NCI-H345 (cell line): ENCODE results near the gene NCOR2.
A peak's percentile ranks its signal among the peaks of the same experiment; 100 is the strongest.

ENCODE experiments used
- DNase-seq: peaks from one replicate; lab custom pipeline; 2025; lab: John Stamatoyannopoulos, UW

NCOR2 gene

GRCh38 chr12:124559182-124560017, 8.0 kb downstream of the NCOR2 start:
- DNase-seq, result no peak

DNA sequence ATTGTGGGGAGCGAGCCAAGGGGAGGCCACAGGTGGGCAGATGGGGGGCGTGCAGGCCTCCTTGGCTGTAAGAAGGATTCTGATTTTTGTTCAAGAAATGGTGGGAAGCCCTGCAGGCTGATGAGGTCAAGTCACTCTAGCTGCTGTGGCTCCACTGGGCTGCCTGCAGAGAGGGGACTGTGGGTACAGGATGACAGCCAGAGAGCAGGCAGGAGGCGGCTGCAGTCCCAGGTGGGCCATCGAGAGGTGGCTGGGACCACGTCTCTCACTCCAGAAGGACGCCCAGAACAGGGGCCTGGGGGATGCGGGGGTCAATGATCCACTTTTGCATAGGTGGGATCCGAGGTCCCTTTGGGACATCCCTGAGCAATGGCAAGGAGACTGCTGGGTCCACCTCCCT, 9.1 kb downstream of the NCOR2 start:
- DNase-seq, result no peak

DNA sequence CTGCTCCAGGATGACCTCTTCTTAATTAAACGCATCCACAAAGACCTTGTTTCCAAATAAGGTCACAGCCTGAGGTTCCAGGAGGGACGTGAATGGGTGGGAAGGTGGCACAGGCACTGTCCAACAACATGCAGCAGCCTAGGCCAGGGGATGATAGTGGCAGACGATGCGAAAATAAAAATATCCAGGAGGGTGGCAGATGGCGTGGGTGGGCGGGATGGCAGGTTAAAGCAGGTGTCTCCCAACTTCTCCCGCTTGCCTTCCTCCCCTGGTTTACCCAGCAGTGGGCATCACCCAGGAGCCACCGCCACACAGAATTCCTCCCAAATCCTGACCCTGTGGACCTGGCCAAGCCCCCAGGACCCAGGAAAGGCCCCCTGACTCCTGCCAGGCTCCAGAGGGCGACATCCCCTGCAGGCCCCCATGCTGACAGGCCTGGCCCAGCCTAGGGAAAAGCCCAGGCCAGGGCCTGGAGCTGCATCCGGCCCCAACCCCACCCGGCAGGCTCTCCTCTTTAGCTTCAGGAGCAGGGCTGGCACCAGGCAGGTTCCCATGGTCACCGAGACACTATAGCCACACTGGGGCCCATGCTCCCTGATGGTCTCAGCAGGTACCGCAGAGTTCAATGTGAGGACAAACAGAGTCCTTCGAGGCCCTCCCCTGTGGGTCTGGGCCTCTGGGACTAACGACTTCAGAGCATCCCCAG, 9.7 kb downstream of the NCOR2 start:
- DNase-seq, result peak; percentile 63

DNA sequence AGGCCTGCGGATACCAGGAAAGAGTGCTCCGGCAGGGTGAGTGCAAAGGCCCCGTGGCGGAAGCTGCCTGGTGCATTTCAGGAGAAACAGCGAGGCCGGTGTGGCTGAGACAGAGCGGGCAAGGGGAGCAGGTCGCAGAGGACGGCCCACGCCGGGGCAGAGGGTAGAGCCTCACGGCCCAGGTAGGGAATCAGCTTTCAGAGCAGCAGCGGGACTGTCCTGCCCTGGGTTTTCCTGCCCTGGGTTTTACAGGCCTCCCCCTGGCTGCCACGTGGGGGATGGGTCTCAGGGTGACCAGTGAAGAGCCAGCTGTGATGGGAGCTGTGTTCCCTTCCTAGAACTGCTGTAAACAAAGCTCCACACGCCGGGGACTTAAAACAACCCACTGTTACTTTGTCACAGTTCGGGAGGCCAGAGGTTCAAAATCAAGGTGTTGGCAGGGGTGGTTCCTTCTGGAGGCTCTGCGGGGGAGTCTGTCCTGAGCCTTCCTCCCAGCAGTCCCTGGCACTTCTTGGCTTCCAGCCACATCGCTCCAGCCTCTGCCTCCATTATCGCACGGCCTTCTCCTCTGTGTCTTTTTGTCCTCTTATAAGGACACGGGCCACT, 10.4 kb downstream of the NCOR2 start:
- DNase-seq, result no peak

DNA sequence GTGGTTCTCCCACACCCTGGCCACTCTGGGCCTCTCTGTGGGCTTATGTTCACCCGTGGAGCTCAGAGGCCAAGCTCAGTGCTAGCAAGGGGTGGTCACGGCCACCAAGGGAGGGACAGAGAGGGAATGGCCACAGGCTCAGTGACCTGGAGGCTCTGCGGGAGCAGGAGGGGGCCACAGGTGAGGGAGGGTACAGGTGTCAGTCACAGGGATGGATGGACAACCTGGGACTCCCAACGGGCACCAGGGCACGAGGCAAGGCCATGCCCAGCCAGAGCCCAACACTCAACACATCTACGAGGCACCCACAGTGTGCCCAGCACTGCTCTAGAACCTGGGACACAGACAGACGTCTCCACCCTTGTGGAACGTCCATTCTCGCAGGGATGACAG, 11.3 kb downstream of the NCOR2 start:
- DNase-seq, result no peak

DNA sequence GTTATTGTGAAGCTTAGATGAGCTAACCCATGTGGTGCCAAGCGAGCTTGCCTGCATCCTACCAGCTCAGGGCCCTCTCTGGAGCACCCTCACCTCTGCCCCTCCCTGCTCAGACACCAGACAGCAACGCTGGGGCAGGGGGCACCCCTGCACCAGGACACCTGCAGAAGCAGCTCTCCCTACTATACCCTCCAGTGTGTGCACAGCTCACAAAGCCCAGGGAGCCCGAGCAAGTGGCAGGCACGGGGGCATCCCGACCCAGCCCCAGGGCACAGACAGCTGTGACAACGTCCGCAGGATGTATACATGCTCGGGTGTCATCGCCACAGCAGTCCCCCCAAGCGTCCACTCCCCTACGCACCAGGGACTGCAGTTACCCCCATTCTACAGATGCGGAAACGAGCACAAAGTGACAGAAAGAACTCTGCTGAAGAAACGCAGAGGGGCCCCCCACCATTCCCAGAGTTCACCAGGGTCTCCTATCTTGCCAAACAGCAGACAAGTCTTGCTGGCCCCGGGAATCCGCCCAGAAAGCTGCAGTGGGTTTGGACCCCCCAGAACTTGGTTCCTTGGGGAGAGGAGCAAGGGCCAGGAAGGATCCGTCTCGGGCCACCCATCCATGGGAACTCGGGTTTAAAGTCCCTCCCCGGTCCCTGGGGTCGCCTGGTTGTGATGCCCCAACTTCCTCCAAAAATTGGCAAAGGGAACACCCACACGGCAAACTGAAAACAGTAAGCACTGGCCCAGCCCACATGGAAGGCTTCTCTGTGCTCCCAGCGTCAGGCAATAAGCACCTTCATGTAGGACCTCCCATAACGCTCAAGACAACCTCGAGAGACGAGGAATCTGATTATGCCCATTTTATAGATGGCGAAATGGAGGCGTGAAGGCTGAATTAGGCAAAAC, 12.0 kb downstream of the NCOR2 start:
- no peak for DNase-seq

DNA sequence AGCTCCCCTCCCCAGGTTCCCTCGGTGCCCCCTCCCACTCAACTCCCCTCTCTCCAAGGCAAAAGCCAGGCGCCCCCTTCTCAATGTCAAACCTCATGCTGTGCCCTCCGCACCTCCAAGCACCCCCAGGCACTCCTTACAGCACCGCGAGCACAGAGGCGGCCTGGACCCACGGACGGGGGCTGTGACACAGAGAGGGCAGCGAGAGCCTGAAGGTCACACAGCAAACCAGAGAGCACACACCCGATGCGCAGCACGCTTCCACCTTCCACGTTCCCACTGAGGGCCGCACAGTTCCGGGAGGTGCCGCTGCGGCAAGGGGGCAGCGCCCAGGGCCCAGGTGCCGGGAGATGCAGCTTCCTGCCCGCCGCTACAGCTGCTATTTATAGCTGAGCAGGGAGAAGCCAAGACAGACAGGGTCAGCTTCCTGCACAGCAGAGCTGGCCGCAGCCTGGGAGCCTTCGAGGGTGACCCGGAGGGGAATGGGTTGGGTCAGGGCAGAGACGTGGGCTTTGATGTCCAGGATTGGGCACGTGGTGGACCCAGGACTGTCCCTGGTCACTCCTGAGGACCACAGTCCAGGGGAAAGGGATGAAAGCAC, 12.9 kb downstream of the NCOR2 start:
- no peak for DNase-seq

GRCh38 chr12:124553862-124554428, 13.5 kb downstream of the NCOR2 start:
- DNase-seq, result no peak

DNA sequence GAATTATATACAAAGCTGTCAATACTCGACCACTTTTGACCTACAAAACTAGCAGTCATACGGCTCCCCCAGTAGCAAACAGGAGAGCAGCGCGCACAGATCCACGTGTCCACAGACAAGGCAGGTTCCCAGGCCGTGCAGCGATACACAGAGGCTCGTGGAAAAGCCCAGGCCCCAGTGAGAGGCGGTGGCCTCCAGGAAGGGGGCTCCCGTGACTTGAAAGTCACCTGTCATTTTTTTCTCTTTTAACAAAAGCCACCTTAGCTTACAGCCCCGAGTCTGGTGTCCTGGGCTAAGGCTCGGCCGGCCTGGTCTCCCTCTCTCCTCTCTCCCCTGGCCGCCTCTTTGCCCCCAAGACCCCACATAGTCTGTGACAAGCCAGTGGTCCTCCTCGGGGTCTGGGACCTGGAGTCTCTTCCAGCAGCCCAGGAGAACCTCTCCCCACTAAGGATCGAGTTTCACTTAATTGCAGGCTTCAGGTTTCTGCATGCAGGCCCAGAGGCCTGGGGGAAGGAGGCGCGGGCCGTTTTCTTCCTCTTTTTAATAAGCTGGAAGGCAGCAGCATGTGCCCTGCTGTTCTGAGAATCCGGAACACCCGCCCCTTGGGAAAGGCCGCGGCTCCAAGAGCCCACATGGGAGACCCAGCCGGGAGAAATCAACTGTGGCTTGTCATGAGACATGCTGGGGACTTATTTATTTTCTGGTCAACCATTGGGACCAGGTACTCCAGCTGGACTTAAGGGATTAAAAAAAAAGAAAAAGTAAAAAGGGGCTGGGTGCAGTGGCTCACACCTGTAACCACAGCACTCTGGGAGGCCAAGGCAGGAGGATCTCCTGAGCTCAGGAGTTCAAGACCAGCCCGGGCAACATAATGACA, 15.9 kb downstream of the NCOR2 start:
- DNase-seq, result peak; percentile 63

DNA sequence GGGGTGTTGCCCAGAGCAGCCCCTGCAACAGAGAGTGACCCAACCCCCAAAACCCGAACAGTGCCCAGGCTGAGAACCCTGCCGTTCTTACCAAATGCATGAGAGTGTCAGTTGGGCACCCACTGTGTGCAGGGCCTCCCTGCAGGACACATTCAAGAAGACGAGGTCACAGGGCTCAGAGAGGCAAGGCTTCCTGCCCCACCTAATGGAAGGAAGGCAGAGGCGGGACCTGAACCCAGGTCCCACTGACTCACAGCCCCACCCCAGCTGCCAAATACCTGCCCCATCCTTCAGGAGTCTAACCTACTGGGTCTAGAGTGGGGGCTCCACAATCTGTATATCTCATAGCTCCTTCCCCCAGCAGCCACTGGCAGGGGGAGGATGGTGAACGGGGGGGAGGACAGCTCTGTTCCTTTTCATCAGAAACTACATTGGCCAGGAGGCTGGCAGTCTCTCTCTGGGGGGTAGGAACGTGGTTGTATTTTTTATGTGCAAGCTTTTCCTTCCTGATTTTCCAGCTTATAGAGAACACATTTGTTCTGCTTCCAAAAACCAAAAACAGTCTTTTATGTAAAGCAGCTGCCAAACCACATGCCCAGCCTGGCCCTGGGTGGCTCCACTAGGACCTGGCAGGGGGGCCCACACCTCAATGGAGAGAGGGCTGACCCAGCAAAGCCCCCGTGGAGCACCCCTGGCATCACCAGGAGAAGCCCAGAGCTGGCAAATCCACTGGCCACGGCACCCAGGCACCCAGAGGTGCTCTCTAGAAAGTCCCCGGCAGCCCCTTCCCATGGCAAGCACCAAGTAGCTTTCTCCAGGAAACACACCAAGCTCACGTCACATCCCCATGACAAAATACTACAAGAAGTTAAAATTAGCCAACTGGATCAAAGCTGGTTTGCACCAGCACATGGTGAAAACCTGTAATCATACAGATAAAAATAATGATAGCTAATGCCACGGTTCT, 17.0 kb downstream of the NCOR2 start:
- no peak for DNase-seq

DNA sequence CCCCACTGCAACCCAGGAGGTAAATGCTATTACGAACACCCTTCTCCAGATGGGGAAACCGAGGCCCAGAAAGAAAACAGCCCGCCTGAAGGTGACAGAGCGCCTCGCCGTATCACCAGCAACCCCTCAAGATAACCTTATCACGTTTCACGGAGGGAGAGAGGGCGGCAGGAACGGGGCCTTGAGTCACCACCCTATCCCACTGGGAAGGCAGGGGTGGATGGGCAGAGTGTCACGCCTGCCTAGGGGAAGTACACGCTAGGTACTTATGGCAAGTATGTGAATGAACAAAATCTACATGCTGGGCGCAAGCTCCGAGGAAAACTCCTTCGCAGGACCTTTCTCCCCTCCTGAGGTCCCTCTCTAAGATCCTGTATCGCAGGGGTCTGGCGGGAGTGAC, 17.8 kb downstream of the NCOR2 start:
- DNase-seq, result no peak

GRCh38 chr12:124548854-124549378, 18.5 kb downstream of the NCOR2 start:
- DNase-seq, result no peak

- no peak for DNase-seq
Observed at GRCh38 chr12:124547626-124548025, 19.8 kb downstream of the NCOR2 start.

GRCh38 chr12:124545508-124546418, 21.6 kb downstream of the NCOR2 start:
- DNase-seq, result no peak

- no peak for DNase-seq
Observed at GRCh38 chr12:124544983-124545382, 22.4 kb downstream of the NCOR2 start.

DNA sequence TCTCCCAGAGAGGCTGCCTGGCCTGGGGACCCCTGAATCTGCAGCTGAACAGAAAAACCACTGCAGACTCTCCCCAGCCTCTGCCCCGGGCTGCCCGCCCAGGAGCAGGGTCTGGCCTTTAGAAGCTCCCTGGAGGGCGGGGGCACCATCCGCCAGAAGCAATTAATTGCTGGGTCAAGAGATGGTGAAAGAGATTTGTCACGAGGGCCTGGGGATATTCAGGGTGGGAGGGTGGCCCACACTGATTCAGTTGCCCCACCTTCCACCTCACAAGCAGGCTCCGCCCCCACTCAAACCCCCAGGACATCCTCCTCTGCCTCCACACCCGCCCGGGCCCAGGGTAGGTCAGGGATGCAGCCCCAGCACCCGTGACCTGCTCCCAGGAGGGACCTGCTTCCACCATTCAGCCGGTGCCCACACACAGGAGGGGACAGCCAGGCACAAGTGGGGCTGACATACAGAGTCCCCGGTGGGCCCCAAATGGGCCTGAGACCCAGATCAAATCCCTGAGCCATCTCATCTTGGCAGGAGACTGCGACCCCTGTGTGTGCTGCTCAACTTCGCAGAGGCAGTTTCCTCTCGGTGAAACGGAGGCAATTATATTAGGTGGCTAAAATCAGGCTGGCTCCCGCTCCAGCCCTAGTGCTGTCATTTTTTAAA, 23.0 kb downstream of the NCOR2 start:
- no peak for DNase-seq
